HPDE6-E6E7 (cell line): ENCODE results near the gene NUSAP1.
"Not testable (repeated sequence)": the region's sequence is repeated elsewhere in the genome, so short reads cannot be mapped to it uniquely, and the experiment has no call there.

Experiments used
- DNase-seq: peaks from one replicate; pipeline ENCODE4 v3.0.0; 2011; ENCODE audit warnings: missing footprints; ENCODE audit errors: extremely low spot score

NUSAP1 gene

GRCh38 chr15:41332194-41333025 lies at the start of gene NUSAP1, which contains the start of gene OIP5:
Gene NUSAP1 (plus strand): TSS chr15:41332881. CDS start chr15:41332958, 77 bp downstream.
Gene OIP5 (minus strand): TSS chr15:41332591. CDS start chr15:41332561, 30 bp downstream.
- DNase-seq: peak; percentile 99

GRCh38 chr15:41282980-41283652 lies 49.6 kb upstream of the NUSAP1 start:
- DNase-seq: not testable (repeated sequence)

GRCh38 chr15:41283653-41284426 lies 48.8 kb upstream of the NUSAP1 start:
- DNase-seq: peak; percentile 99

GRCh38 chr15:41284427-41285177 lies 48.1 kb upstream of the NUSAP1 start:
- no peak for DNase-seq

- no peak for DNase-seq
Measured at GRCh38 chr15:41285285-41285684, 47.4 kb upstream of the NUSAP1 start.

GRCh38 chr15:41286665-41287333 lies 45.9 kb upstream of the NUSAP1 start:
- DNase-seq: no peak

GRCh38 chr15:41288464-41288863 lies 44.2 kb upstream of the NUSAP1 start:
- DNase-seq: no peak

GRCh38 chr15:41289953-41290352 lies 42.7 kb upstream of the NUSAP1 start:
- DNase-seq: no peak

- DNase-seq: no peak
Measured at GRCh38 chr15:41291065-41291631, 41.5 kb upstream of the NUSAP1 start.

GRCh38 chr15:41292521-41292920 lies 40.2 kb upstream of the NUSAP1 start:
- DNase-seq: no peak

GRCh38 chr15:41301139-41301538 lies 31.5 kb upstream of the NUSAP1 start:
- DNase-seq: not testable (repeated sequence)

- DNase-seq: no peak
Measured at GRCh38 chr15:41301587-41301986, 31.1 kb upstream of the NUSAP1 start.

- DNase-seq: no peak
Measured at GRCh38 chr15:41304149-41304770, 28.4 kb upstream of the NUSAP1 start.

GRCh38 chr15:41307679-41308078 lies 25.0 kb upstream of the NUSAP1 start:
- no peak for DNase-seq

GRCh38 chr15:41309226-41309905 lies 23.3 kb upstream of the NUSAP1 start:
- no peak for DNase-seq

GRCh38 chr15:41320805-41321330 lies 11.8 kb upstream of the NUSAP1 start:
- DNase-seq: not testable (repeated sequence)

- no peak for DNase-seq
Measured at GRCh38 chr15:41323611-41324010, 9.1 kb upstream of the NUSAP1 start.

- no peak for DNase-seq
Measured at GRCh38 chr15:41331281-41331680, 1.4 kb upstream of the NUSAP1 start.

GRCh38 chr15:41331833-41332193 lies 868 bp upstream of the NUSAP1 start:
- DNase-seq: peak; percentile 72
